Kidney (tissue), 14 donors: Measurements from ENCODE around the gene ASCL1. TPM values are rescaled to one million over a fixed set of nuclear protein-coding genes. Genes with fewer than 3 reads are reported as not detected.
A peak's percentile ranks its signal among the peaks of the same experiment; 100 is the strongest.

Experiments
- DNase-seq, 5 donors: peaks; one replicate each; pipeline ENCODE4 v3.0.0-alpha.2; 2013 to 2020
- FAIRE-seq: peaks from 2 replicates; lab custom pipeline; 2012; peaks lifted over from hg19 to GRCh38; lab: Jason Lieb, UNC
- H3K27ac ChIP-seq, 2 donors: one replicate each; pipeline ENCODE4 v1.7.0; 2013; ENCODE audit warnings: low read depth in 2 of 2, low read length in 2 of 2, inconsistent platforms in 1 of 2
- H3K27me3 ChIP-seq: one replicate; pipeline ENCODE4 v1.7.1; 2013; ENCODE audit warnings: low read length, inconsistent platforms; ENCODE audit not compliant: control insufficient read depth, insufficient read depth
- H3K36me3 ChIP-seq, 3 donors: one replicate each; pipeline versions ENCODE4 v1.7.0 to v1.7.1; 2013; ENCODE audit warnings: low read length in 3 of 3, control low read depth in 1 of 3, inconsistent platforms in 1 of 3; ENCODE audit not compliant: insufficient read depth in 3 of 3, control insufficient read depth in 2 of 3
- H3K4me1 ChIP-seq, 3 donors: one replicate each; pipeline versions ENCODE4 v1.7.0 to v1.7.1; 2013; ENCODE audit warnings: low read length in 3 of 3, inconsistent platforms in 1 of 3, low read depth in 1 of 3; ENCODE audit not compliant: control insufficient read depth in 2 of 3, insufficient read depth in 2 of 3
- H3K4me3 ChIP-seq, 3 donors: one replicate each; pipeline versions ENCODE4 v1.7.0 to v1.8.1; 2013; ENCODE audit warnings: low read length in 3 of 3, control low read depth in 1 of 3, inconsistent platforms in 1 of 3
- H3K9ac ChIP-seq, 3 donors: one replicate each; pipeline versions ENCODE4 v1.7.0 to v1.7.1; 2013; ENCODE audit warnings: low read length in 3 of 3, control low read depth in 1 of 3, inconsistent platforms in 1 of 3
- H3K9me3 ChIP-seq, 3 donors: one replicate each; pipeline versions ENCODE4 v1.7.0 to v1.7.1; 2013; ENCODE audit warnings: low read length in 3 of 3, control low read depth in 1 of 3, inconsistent platforms in 1 of 3; ENCODE audit not compliant: control insufficient read depth in 2 of 3, insufficient read depth in 1 of 3
- intact Hi-C: fragments of 100-400 bp; cut with DNase I; formaldehyde crosslinking; loops from one replicate; pipeline ENCODE4 v1.11.1; 2022
- polyA plus RNA-seq: library from polyadenylated mRNA; stranded (reverse); fragments of 350-450 nt; fragmentation: Illumina TruSeq; extraction: RNeasy Lipid Tissue Mini Kit (QIAGEN cat#74804); gene quantifications from one replicate; pipeline ENCODE4 v1.2.3, GENCODE V29; 2014; ENCODE audit warnings: low read depth, low replicate concordance; ENCODE audit not compliant: insufficient read depth
- total RNA-seq: library from RNA; stranded (reverse); fragmentation: NEBNext Ultra II Directional; extraction: Animal tissue kit (Norgen Biotek cat#: 25700); gene quantifications from one replicate; pipeline ENCODE4 v1.2.1, GENCODE V29; 2021
- TF ChIP-seq, protein P1 (sequence below): IDR thresholded peaks from 3 replicates; pipeline ENCODE4 v1.5.1; 2012; ENCODE audit warnings: mild to moderate bottlenecking, moderate library complexity, borderline replicate concordance; ENCODE audit not compliant: insufficient read depth; ENCODE audit errors: extremely low read depth
- donor health status: control.
- donor health status: control.
- donor health status: control.
- donor health status: control.
- donor health status: control.
- donor health status: DM: yes; HTN: yes; CAD: no.
- donor health status: Normal renal cell carcinoma (clear cell type).

The ASCL1 gene
- total and polyA plus RNA-seq, 2 donors from 2014 or later, result not detected

DNA sequence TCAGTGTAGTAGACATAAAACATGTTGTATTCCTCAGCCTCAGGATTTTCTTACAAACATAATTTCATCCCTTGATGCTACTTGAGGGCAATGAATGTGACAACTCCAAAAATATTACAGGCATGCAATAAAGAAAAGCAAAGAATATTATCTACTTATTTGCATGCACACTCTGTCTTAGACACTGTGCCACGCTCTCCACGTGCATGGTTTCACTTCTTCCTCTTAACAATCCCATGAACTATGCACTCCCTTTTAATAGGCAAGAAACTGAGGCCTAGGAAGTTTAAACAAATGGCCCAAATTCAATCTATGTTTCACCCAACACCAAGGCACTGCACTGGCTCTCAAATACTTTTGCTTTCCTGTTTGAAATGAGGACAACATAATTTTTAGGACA, 38.6 kb upstream of the ASCL1 start:
- no peak overlapping the region for H3K4me3 ChIP-seq
- H3K27ac ChIP-seq, result peak overlapping the region in 1 of 2 donors; percentile 12
- no peak overlapping the region for H3K9ac ChIP-seq
- peaks cover 0 to 7% (median 0%) of the 10 kb centered on the region in 3 donors for H3K4me1 ChIP-seq
- TF ChIP-seq, protein P1, sequence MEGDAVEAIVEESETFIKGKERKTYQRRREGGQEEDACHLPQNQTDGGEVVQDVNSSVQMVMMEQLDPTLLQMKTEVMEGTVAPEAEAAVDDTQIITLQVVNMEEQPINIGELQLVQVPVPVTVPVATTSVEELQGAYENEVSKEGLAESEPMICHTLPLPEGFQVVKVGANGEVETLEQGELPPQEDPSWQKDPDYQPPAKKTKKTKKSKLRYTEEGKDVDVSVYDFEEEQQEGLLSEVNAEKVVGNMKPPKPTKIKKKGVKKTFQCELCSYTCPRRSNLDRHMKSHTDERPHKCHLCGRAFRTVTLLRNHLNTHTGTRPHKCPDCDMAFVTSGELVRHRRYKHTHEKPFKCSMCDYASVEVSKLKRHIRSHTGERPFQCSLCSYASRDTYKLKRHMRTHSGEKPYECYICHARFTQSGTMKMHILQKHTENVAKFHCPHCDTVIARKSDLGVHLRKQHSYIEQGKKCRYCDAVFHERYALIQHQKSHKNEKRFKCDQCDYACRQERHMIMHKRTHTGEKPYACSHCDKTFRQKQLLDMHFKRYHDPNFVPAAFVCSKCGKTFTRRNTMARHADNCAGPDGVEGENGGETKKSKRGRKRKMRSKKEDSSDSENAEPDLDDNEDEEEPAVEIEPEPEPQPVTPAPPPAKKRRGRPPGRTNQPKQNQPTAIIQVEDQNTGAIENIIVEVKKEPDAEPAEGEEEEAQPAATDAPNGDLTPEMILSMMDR, result no peak
- no peaks in the 10 kb centered on the region for H3K27me3 ChIP-seq
- intact Hi-C loops, result no loop called here
- FAIRE-seq (no peak), DNase-seq (no peak)
- no peaks in the 10 kb centered on the region for H3K9me3 ChIP-seq
- H3K36me3 ChIP-seq, result no peaks in the 10 kb centered on the region

DNA sequence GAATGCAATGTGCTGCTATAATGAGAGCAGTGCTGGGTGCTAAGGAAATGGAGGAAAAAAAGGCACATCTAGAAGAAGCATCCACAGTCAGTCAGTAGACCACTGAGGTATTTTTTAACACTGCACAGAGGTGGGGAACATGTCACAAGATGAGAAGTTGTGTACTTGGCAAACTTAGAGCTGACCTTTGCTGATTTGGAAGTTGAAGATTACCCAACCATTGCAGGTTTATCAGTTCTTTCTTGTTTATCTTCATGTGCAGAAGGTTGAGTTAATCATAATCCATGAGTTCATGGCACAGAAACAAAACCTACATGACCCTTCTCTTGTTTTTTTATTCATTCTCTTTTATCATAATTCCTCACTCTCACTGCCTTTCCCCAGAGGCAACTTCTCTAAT, 37.2 kb upstream of the ASCL1 start:
- H3K36me3 ChIP-seq, result no peaks in the 10 kb centered on the region
- H3K9ac ChIP-seq, result no peak overlapping the region
- H3K9me3 ChIP-seq, result no peaks in the 10 kb centered on the region
- DNase-seq (peak in 1 of 5 donors; percentile 3), FAIRE-seq (no peak)
- TF ChIP-seq, protein P1, result no peak
- H3K27me3 ChIP-seq, result no peaks in the 10 kb centered on the region
- no peak overlapping the region for H3K27ac ChIP-seq
- no peak overlapping the region for H3K4me3 ChIP-seq
- peaks cover 0 to 7% (median 0%) of the 10 kb centered on the region in 3 donors for H3K4me1 ChIP-seq
- intact Hi-C loops, result no loop called here

DNA sequence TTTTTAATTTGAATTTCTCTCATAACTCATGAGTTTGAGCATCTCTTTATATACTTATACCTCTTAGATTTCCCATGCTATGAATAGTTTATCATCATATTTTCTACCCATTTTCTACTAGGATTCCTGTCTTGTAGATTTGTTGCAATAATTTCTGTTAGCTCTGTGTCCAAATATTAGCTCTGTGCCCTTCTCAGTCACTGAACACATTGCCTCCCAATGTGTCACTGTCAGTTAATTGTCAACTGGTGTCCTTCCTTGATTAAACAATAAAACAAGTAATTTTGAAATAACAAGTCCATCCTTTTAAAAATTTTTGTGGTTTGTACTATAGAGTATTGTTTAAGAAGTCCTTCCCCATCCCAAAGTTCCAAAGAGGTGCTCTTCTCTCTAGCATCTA, 36.2 kb upstream of the ASCL1 start:
- intact Hi-C loops, result no loop called here
- Histone ChIP-seq H3K9ac (no peak overlapping the region), H3K27ac (no peak overlapping the region), H3K36me3 (no peaks in the 10 kb centered on the region), H3K27me3 (no peaks in the 10 kb centered on the region), H3K4me1 (peaks cover 0 to 7% (median 0%) of the 10 kb centered on the region in 3 donors), H3K4me3 (no peak overlapping the region), H3K9me3 (no peaks in the 10 kb centered on the region)
- FAIRE-seq (no peak), DNase-seq (no peak)
- TF ChIP-seq, protein P1, result no peak

DNA sequence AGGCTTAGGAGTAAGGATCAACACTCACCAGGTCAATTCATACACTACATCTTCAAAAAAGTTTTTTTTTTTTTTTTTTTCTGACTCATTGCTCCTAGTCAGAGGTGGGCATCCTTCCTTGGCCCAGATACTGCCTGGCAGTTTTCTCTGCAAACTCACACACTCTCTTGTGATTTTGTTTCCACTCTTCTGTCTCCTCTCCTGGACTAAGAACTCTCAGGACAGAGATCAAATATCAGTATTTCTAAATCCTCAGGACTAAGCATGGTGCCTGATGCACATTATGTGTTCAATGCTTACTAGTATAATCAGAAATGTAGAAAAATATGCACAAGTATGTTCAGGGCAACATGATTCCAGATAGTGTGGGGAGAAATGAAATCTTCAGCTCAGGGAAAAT, 30.3 kb upstream of the ASCL1 start:
- TF ChIP-seq, protein P1, result no peak
- H3K9me3 ChIP-seq, result no peaks in the 10 kb centered on the region
- no peak overlapping the region for H3K9ac ChIP-seq
- no peaks in the 10 kb centered on the region for H3K36me3 ChIP-seq
- no peak for DNase-seq
- no peak overlapping the region for H3K27ac ChIP-seq
- no peak for FAIRE-seq
- no peaks in the 10 kb centered on the region for H3K27me3 ChIP-seq
- intact Hi-C loops, result no loop called here
- H3K4me1 ChIP-seq, result no peaks in the 10 kb centered on the region
- H3K4me3 ChIP-seq, result no peak overlapping the region
